ENCODE data around the gene NBPF6. TPM values are rescaled to one million over a fixed set of nuclear protein-coding genes. Genes with fewer than 3 reads are reported as not detected.
"Not testable (repeated sequence)": the region's sequence is repeated elsewhere in the genome, so short reads cannot be mapped to it uniquely, and the experiment has no call there.

The NBPF6 gene, protein sequence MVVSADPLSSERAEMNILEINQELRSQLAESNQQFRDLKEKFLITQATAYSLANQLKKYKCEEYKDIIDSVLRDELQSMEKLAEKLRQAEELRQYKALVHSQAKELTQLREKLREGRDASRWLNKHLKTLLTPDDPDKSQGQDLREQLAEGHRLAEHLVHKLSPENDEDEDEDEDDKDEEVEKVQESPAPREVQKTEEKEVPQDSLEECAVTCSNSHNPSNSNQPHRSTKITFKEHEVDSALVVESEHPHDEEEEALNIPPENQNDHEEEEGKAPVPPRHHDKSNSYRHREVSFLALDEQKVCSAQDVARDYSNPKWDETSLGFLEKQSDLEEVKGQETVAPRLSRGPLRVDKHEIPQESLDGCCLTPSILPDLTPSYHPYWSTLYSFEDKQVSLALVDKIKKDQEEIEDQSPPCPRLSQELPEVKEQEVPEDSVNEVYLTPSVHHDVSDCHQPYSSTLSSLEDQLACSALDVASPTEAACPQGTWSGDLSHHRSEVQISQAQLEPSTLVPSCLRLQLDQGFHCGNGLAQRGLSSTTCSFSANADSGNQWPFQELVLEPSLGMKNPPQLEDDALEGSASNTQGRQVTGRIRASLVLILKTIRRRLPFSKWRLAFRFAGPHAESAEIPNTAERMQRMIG
- not detected for polyA plus RNA-seq (ENCODE audit: low read depth in 6 of 6)

GRCh38 chr1:108450043-108450442 is at the start of gene NBPF6:
Gene NBPF6, plus strand, starts transcription at chr1:108450343. Its CDS starts 259 bp downstream, at chr1:108450602.
- H3K27ac Mint-ChIP-seq; ATAC-seq (ENCODE audit: low read depth in 2 of 2); DNase-seq; H3K9me3 Mint-ChIP-seq; H3K27me3 Mint-ChIP-seq; H3K4me1 Mint-ChIP-seq; H3K4me3 Mint-ChIP-seq; H3K36me3 Mint-ChIP-seq: not testable (repeated sequence)

GRCh38 chr1:108411098-108411833 is 38.9 kb upstream of the NBPF6 start:
- not testable (repeated sequence) for ATAC-seq (ENCODE audit: low read depth in 2 of 2)

GRCh38 chr1:108420129-108420528 is 30.0 kb upstream of the NBPF6 start:
- H3K4me1 Mint-ChIP-seq; H3K27me3 Mint-ChIP-seq; H3K4me3 Mint-ChIP-seq; DNase-seq; H3K27ac Mint-ChIP-seq; H3K9me3 Mint-ChIP-seq; H3K36me3 Mint-ChIP-seq; ATAC-seq (ENCODE audit: low read depth in 2 of 2): not testable (repeated sequence)

More at GRCh38 chr1:108411098-108411833, 38.9 kb upstream of the NBPF6 start:
- not testable (repeated sequence) for H3K4me1 Mint-ChIP-seq, H3K9me3 Mint-ChIP-seq, H3K36me3 Mint-ChIP-seq, H3K27me3 Mint-ChIP-seq, H3K27ac Mint-ChIP-seq, DNase-seq, H3K4me3 Mint-ChIP-seq

DNA sequence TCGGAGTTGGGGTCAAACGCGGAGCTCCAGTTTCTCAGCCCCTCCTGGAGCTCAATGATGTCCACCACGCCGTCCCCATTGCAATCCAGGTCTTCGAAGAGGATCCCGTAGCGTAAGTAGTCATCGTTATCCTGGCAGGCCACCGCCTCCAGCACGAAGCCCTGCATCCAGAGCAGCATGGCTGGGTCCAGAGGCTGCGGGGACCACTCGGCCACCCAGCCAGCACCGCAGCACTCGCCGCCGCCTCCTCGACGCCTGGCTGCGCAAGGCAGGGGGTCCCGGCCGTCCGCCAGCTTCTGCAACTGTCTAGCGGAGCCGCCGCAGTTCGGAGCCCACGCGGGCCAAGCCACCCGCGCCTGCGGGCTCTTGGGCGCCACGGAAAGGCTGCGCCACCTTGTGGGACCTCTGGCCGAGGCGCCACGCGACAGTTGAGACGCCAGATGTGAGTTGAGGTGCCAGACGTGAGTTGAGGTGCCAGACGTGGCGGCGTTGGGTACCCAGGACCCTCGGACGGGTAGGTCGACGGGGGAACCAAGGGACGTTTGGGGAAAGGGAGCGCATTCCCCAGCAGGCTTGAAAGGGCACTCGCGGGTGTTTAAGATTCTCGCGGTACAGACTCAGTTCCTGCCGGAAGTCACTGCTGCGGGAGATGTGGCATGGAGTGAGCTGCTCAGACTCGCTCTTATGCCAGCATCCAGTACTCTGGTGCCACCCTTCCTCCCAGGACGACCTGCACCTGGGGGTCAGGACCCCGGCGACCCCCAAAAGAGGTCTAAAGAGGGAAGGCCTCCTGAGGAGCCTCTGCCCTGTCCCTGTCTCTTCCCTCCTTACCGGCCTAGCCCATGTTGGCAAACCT is 28.9 kb upstream of the NBPF6 start:
- H3K4me1 Mint-ChIP-seq, H3K4me3 Mint-ChIP-seq, DNase-seq, H3K9me3 Mint-ChIP-seq, H3K36me3 Mint-ChIP-seq, H3K27ac Mint-ChIP-seq, H3K27me3 Mint-ChIP-seq: not testable (repeated sequence)
- ATAC-seq (ENCODE audit: low read depth in 2 of 2) = peak; percentile 81 to 93

DNA sequence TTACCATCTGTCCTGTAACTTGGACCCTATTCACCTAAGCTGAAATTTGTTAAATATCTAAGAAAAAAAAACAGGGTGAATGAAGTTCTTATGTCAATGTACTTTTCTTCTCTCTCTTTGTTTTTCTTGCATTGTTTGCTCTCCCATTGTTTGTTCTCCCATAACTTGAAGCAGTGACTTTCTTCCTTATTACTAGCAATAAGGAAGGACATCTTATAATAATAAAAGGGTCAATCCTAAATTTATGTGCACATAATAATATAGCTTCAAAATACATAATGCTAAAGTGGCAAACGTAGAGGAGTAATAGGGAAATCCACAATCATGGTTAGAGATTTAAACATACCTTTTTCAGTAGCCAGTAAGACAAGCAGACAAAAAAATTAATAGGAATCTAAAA is 23.3 kb upstream of the NBPF6 start:
- H3K27ac Mint-ChIP-seq; ATAC-seq (ENCODE audit: low read depth in 2 of 2); H3K4me3 Mint-ChIP-seq; H3K4me1 Mint-ChIP-seq; H3K9me3 Mint-ChIP-seq; H3K27me3 Mint-ChIP-seq; H3K36me3 Mint-ChIP-seq; DNase-seq: not testable (repeated sequence)

DNA sequence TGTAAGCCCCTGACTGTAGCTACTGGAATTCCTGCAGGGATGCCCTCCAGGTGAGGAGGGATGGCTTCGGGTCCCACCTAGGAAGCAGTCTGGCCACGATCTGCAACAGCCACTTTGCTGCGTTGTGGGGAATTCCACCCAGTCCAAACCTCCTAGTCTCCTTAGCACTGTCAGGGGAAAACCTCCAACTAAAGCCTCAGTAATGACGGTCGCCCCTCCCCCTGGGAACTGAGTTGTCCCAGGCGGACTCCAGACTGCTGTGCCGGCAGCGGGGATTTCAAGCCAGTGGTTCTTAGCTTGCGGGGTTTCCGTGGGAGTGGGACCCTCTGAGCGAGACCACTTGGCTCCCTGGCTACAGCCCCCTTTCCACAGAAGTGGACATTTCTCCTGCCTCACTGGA is 18.1 kb upstream of the NBPF6 start:
- H3K9me3 Mint-ChIP-seq; H3K4me3 Mint-ChIP-seq; ATAC-seq (ENCODE audit: low read depth in 2 of 2); H3K36me3 Mint-ChIP-seq; H3K4me1 Mint-ChIP-seq; DNase-seq; H3K27me3 Mint-ChIP-seq; H3K27ac Mint-ChIP-seq: not testable (repeated sequence)

- not testable (repeated sequence) for H3K9me3 Mint-ChIP-seq; H3K36me3 Mint-ChIP-seq; H3K4me3 Mint-ChIP-seq; H3K27ac Mint-ChIP-seq; H3K4me1 Mint-ChIP-seq; H3K27me3 Mint-ChIP-seq; DNase-seq; ATAC-seq (ENCODE audit: low read depth in 2 of 2)
Observed at GRCh38 chr1:108433404-108433803, 16.7 kb upstream of the NBPF6 start.

GRCh38 chr1:108438536-108438935 is 11.6 kb upstream of the NBPF6 start:
- ATAC-seq (ENCODE audit: low read depth in 2 of 2); H3K9me3 Mint-ChIP-seq; DNase-seq; H3K27me3 Mint-ChIP-seq; H3K36me3 Mint-ChIP-seq; H3K4me3 Mint-ChIP-seq; H3K4me1 Mint-ChIP-seq; H3K27ac Mint-ChIP-seq: not testable (repeated sequence)

DNA sequence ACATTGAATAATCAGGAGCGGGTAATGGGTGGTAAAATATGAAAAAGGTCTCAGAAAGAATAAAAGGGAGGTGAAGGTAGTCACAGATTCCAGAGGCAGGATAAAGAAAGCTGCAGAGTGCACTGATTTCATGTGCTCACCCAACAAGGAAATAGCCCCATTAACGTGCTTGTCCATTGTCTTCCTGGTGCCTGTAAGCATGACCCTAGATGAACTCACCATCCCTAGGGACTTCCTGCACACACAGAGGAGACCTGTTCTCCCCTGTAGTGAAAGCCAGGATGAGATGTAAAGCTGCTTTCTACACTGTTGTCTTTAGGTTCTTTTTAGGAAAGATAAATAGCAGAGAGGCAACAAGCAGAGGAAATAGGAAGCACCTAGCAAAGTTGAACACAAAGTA is 4.4 kb downstream of the NBPF6 start:
- H3K27me3 Mint-ChIP-seq; H3K4me1 Mint-ChIP-seq; H3K36me3 Mint-ChIP-seq; H3K9me3 Mint-ChIP-seq; H3K4me3 Mint-ChIP-seq; ATAC-seq (ENCODE audit: low read depth in 2 of 2); DNase-seq; H3K27ac Mint-ChIP-seq: not testable (repeated sequence)

- not testable (repeated sequence) for H3K4me1 Mint-ChIP-seq, H3K9me3 Mint-ChIP-seq, H3K27me3 Mint-ChIP-seq
Observed at GRCh38 chr1:108458661-108459060, 8.5 kb downstream of the NBPF6 start.

GRCh38 chr1:108461758-108462157 is 11.6 kb downstream of the NBPF6 start:
- not testable (repeated sequence) for H3K27me3 Mint-ChIP-seq; H3K9me3 Mint-ChIP-seq; H3K4me3 Mint-ChIP-seq; DNase-seq; H3K36me3 Mint-ChIP-seq; H3K4me1 Mint-ChIP-seq; H3K27ac Mint-ChIP-seq; ATAC-seq (ENCODE audit: low read depth in 2 of 2)

More at GRCh38 chr1:108458661-108459060, 8.5 kb downstream of the NBPF6 start:
- DNase-seq; H3K4me3 Mint-ChIP-seq; ATAC-seq (ENCODE audit: low read depth in 2 of 2); H3K36me3 Mint-ChIP-seq; H3K27ac Mint-ChIP-seq: not testable (repeated sequence)

DNA sequence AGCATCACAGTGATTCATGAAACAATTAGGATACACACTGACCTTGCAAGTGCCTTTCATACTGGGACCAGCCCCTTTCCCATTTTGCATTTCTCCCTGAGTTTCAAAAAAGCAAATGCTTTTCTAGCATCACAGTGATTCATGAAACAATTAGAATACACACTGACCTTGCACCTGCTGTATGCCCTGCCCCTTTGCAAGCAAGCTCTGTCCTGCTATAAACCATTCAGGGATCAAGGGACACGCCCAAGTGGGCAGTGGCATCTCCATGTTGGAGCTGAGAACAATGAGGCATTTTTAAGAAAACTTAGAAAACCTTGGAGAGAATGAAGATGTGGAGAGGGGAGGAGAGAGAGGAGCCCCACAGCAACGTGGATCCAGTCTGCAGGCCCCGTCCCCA is 13.8 kb downstream of the NBPF6 start:
- H3K4me1 Mint-ChIP-seq; ATAC-seq (ENCODE audit: low read depth in 2 of 2); DNase-seq; H3K9me3 Mint-ChIP-seq; H3K36me3 Mint-ChIP-seq; H3K27ac Mint-ChIP-seq; H3K4me3 Mint-ChIP-seq; H3K27me3 Mint-ChIP-seq: not testable (repeated sequence)

DNA sequence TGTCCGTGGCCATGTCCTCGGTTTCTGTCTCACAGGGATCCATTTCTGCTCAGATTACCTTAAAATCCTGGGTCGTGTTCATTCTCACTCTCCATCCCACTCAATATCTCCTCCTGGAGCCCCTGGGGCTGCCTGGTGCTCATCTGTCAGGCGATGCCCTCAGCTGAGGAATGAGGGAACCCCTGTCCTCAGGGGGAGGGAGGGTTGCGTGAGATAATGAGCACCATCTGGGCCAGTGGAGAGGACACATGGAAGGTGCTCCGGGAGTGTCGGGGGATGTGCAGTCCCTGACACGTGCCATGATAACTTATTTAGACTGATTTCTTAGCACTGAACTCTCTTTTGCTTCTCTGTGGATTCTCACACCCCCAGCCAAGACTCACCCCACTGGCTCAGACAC is 16.0 kb downstream of the NBPF6 start:
- H3K4me1 Mint-ChIP-seq; H3K27me3 Mint-ChIP-seq; DNase-seq; H3K4me3 Mint-ChIP-seq; H3K27ac Mint-ChIP-seq; H3K36me3 Mint-ChIP-seq; ATAC-seq (ENCODE audit: low read depth in 2 of 2); H3K9me3 Mint-ChIP-seq: not testable (repeated sequence)
